HG03175 (cell line): Measurements from ENCODE around the gene LINGO3.
"Not testable (repeated sequence)": the region's sequence is repeated elsewhere in the genome, so short reads cannot be mapped to it uniquely, and the experiment has no call there.

Source experiments
- ATAC-seq: cut with Tn5 transposase; IDR thresholded peaks from one replicate; pipeline ENCODE4 v1.9.1; 2021; ENCODE audit warnings: mild to moderate bottlenecking, moderate library complexity; ENCODE audit not compliant: unreplicated experiment

LINGO3 gene, protein sequence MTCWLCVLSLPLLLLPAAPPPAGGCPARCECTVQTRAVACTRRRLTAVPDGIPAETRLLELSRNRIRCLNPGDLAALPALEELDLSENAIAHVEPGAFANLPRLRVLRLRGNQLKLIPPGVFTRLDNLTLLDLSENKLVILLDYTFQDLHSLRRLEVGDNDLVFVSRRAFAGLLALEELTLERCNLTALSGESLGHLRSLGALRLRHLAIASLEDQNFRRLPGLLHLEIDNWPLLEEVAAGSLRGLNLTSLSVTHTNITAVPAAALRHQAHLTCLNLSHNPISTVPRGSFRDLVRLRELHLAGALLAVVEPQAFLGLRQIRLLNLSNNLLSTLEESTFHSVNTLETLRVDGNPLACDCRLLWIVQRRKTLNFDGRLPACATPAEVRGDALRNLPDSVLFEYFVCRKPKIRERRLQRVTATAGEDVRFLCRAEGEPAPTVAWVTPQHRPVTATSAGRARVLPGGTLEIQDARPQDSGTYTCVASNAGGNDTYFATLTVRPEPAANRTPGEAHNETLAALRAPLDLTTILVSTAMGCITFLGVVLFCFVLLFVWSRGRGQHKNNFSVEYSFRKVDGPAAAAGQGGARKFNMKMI

DNA sequence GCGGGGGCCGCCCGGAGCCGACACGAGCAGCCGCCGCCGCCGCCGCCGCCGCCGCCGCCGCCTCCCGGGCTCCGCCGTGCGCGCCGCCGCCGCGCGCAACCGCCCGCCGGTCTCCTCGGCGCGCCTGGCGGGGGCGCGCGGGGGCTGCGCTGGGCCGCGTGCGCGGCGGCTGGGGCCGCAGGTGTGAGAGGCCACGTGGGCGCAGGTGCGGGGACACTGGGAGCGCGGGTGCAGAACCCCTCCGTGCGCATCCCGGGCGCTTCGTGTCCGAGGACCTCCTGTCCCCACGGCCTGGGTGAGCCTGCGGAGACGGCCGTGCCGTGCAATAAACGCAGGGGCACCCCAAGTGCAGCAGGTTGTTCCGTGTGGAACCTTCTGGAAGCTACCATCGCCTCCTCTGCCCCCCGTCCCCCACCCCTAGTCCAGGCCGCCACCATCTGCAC lies at the start of gene LINGO3:
Gene LINGO3 (minus strand): TSS at position 41 of the 443 bp plus-strand sequence. CDS start 16,378 bp downstream, outside the sequence.
- ATAC-seq = no peak

DNA sequence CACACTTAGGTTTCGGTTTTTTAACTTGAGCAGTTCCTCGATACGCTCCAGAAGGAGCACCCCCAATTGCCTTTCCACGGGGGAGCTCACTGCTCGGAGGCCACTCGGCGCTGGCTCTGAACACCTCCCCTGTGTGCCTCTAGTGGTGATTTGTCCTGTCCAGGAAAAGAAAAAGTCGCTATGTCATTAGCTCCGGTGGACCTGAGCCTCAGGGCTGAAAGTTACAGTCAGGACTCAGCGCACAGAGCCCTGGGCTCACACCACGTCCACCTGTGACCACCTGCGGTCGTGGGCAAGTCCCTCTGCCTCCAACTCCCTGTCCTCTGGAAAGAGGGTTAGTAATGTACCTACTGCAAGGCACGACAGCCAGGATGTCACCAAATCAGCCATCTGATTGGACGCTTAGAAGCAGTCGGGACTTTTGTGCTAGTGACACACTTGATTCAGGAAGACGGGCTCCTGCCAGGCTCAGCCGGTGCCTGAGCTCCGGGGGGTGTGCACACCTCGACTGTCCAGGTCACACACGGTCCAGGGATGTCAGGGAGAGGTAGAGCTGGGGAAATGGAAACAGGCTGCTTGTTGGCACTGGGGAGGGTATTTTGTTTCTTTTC lies 48.2 kb upstream of the LINGO3 start:
- ATAC-seq = no peak

DNA sequence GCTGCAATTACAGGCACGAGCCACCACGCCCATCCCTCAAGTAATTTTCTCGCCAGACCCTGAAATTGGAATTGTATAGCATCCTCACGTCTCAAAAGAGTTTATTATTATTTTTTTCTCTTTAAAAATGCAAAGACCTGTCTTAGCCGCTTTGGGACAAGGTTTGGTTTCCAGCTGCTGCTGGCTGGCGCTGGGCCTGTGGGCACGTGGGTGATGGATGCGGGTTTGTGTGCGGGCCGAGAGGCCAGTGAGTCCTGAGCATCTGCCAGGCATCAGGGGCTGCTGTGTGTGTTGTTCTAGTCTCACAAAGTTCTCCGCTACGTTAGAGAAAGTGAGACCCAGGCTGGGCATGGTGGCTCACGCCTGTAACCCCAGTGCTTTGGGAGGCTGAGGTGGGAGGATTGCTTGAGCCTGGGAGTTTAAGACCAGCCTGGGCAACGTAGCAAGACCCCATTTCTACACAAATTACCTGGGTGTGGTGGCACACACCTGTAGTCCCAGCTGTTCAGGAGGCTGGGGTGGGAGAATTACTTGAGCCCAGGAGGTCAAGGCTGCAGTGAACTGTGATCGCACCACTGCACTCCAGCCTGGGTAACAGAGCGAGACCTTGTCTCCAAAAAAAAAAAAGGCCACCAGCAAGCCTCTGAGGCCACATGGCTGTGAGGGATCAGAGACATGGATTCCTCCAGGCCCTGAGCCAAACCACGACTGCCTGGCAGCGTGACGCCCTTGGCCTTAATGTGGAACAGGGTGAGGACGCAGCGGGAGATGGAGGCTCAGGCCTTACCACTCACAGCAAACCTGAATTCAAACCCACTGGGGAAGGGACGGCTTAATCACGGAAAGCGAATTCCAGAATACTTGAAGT lies 47.4 kb upstream of the LINGO3 start:
- ATAC-seq = no peak

DNA sequence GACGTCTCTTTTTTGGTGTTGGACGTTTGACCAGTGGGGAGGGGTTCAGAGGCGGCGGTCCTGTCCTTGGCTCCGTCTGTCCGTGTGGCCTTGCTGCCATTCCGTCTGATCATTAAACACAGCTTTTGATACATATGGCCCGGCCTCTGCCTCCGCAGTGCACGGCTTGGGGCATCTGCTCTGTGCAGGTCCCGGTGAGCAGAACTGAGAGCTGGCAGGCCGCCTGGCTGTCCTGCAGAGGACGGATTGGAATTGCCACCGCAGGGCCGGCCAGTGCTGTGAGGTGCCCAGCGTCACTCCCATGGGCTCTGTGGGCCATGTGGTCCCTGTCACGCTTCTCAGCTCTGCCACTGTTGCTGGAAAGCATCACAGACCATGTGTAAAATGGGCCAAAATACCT lies 46.7 kb upstream of the LINGO3 start:
- no peak for ATAC-seq

DNA sequence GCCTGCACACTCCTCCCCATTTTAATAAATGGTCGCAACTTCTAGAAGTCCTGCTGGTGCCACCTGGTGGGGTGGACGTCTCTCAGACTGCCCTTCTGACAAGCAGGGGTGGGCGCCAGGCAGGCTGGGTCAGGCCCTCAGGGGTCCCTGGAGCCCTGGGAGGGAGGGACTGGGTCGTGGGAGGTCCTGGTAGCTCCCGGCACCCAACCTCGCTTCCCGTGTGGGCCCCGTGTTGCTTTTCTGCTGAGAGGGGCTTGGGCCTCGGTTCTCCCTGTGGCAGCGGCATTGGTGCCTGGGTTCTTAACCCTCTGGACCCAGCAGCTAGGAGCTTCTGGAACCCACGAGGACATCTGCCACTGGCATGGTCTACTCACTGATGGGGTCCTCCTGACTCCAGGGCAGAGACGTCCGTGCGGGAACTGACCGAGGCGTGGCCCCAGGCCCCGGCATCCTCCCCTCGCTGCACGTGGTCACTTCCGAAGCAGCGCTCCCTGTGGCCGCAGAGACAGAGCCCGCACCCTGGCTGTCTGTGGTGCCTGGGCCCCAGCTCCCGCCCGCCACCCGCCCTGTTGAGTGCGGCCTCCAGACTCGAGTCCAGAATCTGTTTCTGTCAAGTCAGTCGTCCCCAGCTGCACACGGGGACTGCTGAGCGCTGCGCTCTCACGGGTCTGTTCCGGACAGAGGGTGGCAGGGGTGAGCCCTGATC lies 46.1 kb upstream of the LINGO3 start:
- no peak for ATAC-seq

DNA sequence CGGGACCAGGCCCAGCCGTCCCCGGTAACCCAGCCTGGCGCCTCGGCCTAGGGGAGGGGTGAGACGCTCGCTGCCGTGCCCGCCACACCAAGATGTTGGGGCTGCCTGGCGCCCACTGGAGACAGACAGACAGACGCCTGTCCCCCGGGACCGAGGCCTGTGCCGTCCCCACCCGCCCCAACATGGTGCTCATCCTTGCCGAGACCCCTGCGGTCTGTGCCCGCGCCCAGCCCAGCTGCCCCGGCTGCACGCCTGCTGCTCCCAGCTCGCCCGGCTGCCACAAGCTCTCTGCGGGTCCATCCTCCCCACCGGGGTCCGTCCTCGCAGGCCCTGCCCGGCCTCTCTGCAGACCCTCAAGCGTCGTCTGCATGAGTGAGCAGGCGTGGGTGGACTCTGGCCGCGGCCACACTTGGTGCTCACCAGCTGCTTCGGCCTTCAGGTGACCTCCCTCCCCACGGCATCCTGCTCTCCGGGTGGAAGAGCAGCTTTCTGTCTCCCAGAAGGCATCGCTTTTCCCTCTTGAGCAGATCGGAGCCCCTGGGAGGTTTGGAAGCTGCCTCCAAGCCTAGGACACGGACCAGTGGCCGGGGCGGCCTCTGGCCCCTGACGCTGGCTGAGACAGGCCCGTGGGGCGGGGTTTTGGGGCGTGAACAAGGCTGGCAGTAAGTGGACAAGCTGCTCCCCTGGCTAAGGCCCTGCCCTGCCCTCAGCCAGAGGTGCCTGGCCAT lies 45.4 kb upstream of the LINGO3 start:
- ATAC-seq = no peak

DNA sequence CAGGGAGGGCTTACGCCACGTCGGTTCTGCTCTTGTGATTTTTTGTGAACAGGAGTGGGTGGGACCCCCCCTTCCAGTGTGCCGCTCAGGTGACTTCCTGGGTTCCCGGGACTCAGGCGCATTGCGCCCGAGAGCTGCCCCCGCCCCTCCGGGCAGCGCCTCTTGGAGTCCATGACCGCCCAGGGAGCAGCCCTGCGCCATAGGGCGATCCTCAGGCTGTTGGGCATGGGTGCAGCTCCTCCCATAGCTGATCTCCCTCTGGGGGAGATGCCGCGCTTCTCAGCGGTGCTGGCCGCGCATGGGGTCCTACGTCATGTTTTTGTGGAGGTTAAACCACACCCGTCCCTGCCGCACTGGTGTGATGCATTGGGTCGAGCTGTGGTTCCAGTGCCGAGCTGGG lies 44.2 kb upstream of the LINGO3 start:
- no peak for ATAC-seq

DNA sequence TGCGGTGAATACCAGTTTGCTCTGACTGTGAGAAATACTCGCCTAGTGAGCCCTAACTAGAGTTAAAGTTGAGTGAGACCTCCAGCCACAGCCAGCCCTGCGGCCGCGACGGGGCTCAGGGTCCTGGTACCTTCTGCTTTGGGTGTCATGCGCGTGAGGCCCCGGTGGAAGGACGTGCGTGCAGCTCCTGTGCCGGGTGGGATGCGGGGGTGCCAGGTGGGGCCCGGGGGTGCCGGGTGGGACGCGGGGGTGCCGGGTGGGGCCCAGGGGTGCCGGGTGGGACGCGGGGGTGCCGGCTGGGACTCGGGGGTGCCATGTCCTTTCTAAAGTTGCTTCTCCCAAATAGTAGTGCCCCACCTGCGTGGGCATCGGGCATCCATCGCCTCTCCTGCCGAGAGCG lies 43.6 kb upstream of the LINGO3 start:
- no peak for ATAC-seq

DNA sequence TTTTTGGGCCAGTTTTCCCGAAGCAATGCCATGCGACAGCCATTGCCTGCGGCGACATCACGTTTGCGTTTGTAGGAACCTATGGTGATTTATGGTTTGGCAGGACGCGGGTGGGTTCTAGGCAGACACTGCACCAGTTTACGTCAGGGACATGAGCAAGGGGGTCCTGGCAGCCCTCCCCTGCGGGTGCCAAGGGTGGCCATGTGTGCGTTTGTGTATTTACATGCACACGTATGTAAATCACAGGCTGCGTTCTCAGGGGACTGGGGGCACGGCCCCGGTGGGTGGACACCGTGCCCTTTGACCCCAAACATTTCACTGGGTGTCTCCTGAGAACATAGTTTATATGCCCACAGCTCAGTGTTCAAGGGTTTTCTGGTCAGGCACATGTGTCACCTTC lies 42.7 kb upstream of the LINGO3 start:
- no peak for ATAC-seq

DNA sequence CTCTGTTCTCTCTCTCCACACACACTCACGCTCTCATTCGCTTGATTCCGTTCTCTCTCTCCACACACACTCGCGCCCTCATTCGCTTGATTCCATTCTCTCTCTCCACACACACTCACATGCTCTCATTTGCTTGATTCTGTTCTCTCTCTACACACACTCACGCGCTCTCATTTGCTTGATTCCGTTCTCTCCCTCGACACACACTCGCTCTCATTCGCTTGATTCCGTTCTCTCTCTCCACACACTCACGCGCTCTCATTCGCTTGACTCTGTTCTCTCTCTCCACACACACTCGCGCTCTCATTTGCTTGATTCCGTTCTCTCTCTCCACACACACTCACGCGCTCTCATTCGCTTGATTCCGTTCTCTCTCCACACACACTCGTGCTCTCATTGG lies 41.9 kb upstream of the LINGO3 start:
- ATAC-seq = not testable (repeated sequence)

DNA sequence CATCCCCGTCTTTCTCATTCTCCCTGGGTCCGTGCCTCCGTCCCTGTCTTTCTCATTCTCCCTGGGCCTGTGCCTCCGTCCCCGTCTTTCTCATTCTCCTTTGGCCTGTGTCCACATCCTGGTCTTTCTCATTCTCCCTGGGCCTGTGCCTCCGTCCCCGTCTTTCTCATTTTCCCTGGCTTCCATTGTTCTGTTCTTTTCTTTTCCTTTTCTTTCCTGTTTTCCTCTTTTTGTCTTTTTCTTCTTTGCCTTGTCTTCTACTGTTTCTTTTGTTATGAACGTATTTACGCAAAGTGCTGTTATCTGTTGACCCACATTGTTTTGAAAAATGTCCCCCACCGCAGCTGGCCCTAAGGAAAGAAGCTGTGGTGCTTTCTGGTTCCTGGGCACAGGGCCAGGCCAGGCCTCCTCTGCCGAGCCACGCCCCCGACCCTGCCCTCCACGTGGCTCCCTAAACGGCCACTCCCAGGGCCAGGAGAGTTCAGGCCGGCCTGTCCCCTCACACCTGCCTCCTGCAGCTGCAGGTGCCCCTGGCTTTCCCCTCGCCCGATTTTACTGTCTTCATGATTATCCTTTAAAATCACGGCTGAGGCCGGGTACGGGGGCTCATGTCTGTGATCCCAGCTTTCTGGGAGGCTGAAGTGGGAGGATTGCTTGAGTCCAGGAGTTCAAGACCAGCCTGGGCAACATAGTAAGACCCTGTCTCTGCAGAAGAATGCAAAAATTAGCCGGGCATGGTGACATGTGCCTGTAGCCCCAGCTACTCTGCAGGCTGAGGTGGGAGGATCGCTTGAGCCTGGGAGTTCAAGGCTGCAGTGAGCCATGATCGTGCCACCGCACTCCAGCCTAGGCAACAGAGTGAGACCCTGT lies 38.1 kb upstream of the LINGO3 start:
- ATAC-seq = no peak

DNA sequence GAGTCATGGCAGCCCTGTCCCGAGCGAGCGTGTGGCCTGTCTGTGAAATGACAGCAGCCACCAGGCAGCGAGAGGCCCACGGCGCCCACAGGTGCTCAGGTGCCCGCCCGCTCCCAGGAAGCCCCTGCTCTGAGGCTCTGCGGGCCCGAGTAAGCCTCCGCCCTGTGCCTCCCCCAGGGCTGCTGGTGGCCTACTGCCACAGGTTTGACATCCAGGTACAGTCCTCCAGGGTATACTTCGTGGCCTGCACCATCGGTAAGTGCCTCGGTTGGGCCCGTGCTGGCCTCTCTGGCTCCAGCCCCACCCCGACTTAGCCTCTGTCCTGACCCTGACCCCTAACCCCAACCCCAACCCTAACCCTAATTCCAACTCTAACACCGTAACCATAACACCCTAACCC lies 37.1 kb upstream of the LINGO3 start:
- ATAC-seq = no peak

DNA sequence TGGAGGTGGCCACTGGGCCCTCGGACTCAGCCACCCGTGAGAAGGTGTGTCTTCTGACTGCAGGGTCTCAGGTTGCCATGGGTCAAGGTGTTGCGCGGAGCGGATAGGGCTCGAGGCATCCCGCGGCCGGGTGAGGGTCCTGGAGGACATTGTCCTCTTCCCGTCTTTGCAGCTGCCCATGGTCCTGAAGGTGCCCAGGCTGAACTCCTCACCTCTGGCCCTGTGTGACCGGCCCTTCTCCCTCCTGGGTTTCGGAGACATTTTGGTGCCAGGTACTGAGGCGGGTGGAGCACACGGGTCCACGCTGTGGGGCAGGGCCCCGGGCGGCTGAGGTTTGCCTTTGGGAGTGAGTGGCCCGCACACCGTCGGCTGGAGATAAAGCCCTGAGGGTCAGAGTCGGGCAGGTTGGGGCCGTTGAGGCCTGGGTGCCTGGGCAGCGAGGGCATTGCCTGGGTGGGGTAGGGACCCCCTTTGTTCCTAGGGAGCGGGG lies 36.5 kb upstream of the LINGO3 start:
- ATAC-seq = no peak

DNA sequence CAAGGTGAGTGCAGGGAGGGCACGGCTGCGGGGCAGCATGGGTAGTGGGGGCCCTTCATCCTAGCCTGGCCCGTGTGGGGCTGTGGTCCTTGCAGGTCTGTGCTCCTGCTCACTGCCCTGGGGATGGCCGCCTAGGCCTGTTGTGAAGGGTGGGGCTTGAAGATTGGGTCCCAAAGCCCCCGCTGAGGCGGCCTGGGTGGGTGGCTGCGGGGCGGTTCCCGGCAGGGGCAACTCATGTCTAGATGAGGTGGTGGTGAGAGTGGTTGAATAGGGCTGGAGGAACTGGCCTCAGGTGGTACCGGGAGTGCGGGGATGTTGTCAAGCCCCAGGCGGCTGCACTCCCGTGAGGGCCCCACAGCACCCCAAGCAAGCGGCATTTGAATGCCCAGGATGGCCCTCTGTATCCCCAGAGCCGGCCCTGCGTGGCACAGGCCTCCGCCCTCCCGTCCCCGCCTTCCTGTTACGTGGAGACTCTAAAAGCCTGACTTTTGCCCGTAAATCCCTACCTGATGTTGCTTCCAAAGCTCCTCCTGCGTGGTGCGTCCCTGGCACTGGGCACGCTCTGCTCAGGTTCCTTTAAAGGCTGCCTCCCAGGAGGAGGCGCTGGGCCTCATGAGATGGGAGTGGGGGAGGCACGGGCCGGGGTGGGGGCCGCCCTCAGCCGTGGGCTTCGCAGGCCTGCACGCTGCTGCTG lies 35.5 kb upstream of the LINGO3 start:
- ATAC-seq = no peak

DNA sequence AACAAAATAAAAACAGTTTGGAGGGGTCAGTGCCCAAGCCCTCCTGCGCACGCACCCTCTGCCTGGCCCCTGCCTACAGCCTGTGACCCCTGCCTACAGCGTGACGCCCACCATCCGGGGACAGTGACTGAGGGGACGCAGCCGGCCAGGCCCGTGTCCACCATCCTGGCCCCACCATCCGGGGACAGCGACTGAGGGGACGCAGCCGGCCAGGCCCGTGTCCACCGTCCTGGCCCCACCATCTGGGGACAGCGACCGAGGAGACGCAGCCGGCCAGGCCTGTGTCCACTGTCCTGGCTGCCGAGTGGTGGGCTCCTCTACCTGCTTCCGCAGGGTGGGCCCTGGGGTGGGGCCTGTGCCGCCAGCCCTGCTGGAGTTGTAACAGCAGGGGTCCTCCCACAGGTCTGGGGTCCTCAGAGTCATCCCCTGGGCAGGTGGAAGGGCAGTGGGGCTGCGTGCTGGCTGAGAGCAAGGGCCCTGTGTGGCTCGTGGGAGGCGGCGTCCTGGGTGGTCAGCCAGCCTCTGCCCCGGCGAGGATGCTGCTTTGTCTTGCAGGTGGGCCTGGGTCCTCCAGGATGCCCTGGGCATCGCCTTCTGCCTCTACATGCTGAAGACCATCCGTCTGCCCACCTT lies 34.8 kb upstream of the LINGO3 start:
- no peak for ATAC-seq

DNA sequence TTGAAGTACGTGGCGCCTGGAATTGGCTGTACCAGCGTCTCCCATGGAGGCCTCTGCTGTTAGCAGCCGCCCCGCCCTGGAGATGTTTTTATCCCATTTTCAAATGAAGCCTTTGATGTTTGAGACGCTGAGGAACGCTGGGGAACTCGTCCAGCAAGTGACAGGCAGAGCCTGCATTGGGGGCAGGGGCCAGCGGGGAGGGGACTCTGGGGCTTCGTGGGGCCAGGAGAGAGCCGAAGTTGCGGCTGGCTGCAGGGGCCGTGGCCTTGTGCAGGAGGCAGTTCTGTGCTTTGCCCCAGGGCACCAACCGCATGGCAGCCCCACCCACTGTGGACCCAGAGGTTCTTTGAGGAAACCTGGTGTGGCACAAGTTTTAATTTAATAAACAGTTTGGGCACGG lies 34.0 kb upstream of the LINGO3 start:
- no peak for ATAC-seq

DNA sequence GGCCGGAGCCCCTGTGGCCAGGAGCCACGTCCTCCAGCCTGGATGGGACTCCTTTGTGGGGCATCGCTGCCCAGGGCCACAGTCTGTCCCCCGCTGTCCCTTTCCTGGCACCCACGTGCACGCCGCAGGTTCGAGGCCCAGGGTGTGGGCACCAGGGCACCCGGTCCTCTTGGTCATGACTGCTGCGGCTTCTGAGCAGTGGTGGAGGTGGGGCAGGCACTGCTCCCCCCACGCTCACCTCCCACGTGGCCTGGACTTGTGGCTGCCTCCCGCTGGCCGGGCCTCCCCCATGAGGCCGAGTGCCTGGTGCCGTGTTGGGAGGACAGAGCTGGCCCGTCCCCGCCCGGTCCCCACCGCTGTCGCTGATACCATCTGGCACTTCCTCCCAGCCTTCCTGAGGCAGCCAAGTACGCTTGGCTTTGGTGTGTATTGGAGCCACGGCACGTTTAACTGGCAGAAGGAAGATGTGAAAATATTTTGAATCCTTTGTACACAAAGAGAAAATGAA lies 33.3 kb upstream of the LINGO3 start:
- no peak for ATAC-seq
